GM23248 (cell line): ENCODE results near the gene TMIGD3.

ENCODE experiments used
- EZH2 ChIP-seq: fragments of 200-600 bp; sonication (generic); IDR thresholded peaks from 2 replicates; pipeline ENCODE4 v1.6.1; 2018; ENCODE audit warnings: antibody characterized with exemption, mild to moderate bottlenecking; ENCODE audit not compliant: insufficient read depth, poor library complexity, severe bottlenecking
- EZH2phosphoT487 ChIP-seq: fragments of 200-600 bp; sonication (generic); IDR thresholded peaks from 2 replicates; pipeline ENCODE4 v1.6.1; 2018; ENCODE audit warnings: antibody characterized with exemption, moderate library complexity, mild to moderate bottlenecking, low read depth; ENCODE audit not compliant: insufficient read depth

- TF ChIP-seq EZH2 (no peak), EZH2phosphoT487 (no peak)
Measured at GRCh38 chr1:111512132-111512889, 8.9 kb upstream of the TMIGD3 start.
